Skin epidermis (tissue), 12 donors: ENCODE data around the gene DCAF4.
"Not testable (repeated sequence)": the region's sequence is repeated elsewhere in the genome, so short reads cannot be mapped to it uniquely, and the experiment has no call there.

Source experiments
- H3K27ac ChIP-seq, 21 experiments: fragments of 200-600 bp; sonication (generic) in 11 of 21; one replicate each; pipeline ENCODE4 v1.5.0; 2020; ENCODE audit warnings: mild to moderate bottlenecking in 3 of 21, inconsistent platforms in 2 of 21, moderate library complexity in 2 of 21
- H3K4me3 ChIP-seq, 7 experiments: fragments of 200-600 bp; sonication (generic) in 2 of 7; one replicate each; pipeline ENCODE4 v1.5.0; 2020; ENCODE audit warnings: inconsistent platforms in 2 of 7, mild to moderate bottlenecking in 2 of 7, moderate library complexity in 1 of 7

Gene DCAF4

DNA sequence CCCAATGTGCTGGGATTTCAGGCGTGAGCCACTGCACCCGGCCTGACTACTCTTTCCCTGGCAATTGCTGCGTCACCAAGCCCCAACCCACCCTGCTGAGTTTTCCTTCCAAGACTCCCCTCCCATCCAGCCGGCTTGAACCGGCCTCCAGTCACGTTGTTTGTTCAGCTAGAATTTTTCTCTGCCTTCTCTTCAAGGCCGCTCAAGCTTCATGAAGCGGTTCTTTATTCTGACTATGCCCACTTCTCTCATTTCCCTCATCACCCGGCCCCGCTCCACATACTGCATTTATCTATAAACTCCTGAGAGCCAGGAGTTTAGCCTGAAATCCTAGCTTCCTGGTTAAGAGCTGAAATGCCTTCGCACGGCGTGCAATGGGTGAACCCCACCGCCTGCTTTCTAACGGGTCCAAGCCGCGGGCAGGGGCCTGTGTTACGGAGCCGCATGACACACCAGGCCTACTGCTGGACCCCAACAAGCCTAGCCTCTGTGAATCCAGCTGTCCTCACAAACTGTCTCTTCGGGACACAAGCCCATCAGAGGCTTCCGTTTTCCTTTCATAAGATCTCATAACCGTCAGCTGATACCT, 999 bp upstream of the DCAF4 start:
- H3K27ac ChIP-seq: peak overlapping the region in 9 of 21 experiments; percentile 3 to 87 (median 58)

DNA sequence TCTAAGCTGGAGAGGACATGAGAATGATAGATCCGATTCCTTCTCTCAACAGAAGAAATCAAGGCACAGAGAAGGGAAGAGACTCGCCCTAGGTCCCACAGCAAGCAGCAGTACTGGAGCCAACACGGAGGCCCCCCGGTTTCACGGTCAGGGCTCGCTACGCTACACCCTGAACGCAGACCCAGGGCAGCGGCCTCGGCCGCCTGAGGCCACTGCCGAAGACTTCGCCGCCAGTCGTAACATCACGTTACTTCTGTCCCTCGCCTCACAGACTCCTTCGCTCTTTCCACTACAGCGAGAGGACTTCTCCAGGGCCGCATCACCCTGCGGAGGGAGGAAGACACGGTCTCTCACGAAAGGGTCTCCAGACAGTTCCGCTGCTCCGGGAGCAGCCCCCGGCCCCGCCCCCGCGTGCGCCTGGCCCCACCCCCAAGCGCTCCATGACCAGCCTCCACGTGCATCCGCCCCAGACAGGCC, 411 bp upstream of the DCAF4 start:
- peak overlapping the region; percentile 51 to 91 (median 74) for H3K4me3 ChIP-seq
- H3K27ac ChIP-seq: peak overlapping the region in 15 of 21 experiments; percentile 3 to 87 (median 58)

More for the DNA sequence above, 999 bp upstream of the DCAF4 start:
- peak overlapping the region in 5 of 7 experiments; percentile 51 to 91 (median 82) for H3K4me3 ChIP-seq

DNA sequence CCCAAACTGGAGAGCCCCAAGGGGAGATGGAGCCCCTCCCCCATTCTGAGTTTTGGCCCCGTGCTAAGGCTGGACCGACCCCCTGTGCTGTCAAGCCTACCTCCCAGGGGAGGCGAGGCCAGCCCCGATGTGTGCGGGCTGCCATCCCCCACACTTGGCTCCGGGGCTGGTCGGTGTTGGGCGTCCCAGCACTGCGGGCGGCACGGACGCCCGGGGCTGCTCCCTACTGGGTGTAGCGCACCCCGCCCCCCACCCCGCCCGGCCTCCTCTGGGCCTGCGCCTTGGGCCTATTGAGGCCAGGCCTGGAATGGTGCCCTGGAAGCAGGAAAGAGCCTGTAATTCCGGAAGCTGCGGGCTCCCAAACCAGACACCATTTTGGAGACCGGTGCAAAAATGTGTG, 2.6 kb downstream of the DCAF4 start:
- Histone ChIP-seq H3K4me3 (peak overlapping the region in 1 of 7 experiments; percentile 35), H3K27ac (peak overlapping the region in 1 of 21 experiments; percentile 12)

DNA sequence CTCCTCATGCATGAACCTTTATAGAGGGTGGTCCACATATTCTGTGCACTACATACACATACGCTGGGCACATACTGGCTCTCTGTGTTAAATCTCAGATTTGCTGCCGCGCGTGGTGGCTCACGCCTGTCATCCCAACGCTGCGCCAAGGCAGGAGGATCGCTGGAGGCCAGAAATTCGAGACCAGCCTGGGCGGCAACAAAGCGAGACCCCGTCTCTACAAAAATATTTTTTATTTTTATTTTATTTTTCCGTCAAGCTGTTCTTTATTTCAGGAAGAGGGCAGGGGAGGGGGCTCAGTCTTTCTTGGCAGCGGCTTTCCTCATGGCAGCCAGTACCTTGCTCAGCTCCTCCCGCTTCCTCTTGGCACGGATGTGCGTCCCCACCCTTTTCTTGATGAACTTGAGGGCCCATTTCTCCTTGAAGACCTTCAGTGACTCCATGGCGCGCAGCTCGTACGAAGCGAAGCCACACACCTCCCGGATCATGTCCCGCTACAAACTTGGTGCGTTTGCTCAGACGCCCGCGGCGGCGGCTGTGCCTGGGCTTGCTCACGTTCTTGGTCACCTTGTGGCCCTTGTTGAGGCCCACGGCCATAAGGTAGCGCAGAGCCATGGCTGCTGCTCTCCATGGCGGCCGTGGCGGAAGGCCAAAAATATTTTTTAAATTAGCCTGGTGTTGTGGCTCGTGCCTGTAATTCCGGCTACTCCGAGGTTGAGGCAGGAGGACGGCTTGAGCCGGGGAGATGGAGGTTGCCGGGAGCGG, 3.2 kb downstream of the DCAF4 start:
- Histone ChIP-seq H3K27ac (peak overlapping the region in 1 of 21 experiments; percentile 41), H3K4me3 (peak overlapping the region in 2 of 7 experiments; percentile 2 to 35)

DNA sequence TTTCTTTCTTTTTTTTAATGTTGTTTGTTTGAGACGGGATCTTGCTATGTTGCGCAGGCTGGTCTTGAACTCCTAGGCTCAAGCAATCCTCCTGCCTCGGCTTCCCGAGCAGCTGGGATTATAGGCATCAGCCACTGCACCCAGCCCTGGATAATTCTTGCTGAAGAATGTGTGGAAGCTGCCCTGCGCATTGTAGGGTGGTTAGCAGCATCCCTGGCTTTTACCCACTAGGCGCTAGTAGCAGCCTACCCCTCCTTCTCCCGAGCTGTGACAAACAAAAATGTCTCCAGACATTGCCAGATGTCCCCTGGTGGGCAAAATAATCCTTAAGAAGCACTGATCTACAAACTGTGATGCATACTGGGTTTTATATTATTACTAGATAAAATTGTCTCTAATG, 6.6 kb downstream of the DCAF4 start:
- Histone ChIP-seq H3K4me3 (no peak overlapping the region), H3K27ac (no peak overlapping the region)

DNA sequence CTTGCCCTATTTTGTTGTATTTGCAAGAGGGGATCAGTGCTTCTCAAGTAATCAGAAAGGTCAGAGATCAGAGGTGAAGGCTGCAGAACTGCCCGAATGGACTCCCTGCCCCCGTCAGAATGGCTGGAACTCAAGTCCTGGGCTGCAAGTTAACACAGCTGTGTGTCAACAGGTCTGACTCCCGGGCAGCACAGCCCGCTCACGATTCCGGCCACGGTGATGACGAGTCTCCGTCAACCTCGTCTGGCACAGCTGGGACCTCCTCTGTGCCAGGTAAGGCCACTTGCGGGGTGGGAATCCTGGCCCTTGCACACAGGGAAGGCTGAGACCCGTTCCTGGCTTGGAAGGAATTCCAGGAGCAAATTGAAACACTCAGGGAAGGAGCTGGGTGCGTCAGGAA, 13.4 kb downstream of the DCAF4 start:
- H3K4me3 ChIP-seq: no peak overlapping the region
- no peak overlapping the region for H3K27ac ChIP-seq

DNA sequence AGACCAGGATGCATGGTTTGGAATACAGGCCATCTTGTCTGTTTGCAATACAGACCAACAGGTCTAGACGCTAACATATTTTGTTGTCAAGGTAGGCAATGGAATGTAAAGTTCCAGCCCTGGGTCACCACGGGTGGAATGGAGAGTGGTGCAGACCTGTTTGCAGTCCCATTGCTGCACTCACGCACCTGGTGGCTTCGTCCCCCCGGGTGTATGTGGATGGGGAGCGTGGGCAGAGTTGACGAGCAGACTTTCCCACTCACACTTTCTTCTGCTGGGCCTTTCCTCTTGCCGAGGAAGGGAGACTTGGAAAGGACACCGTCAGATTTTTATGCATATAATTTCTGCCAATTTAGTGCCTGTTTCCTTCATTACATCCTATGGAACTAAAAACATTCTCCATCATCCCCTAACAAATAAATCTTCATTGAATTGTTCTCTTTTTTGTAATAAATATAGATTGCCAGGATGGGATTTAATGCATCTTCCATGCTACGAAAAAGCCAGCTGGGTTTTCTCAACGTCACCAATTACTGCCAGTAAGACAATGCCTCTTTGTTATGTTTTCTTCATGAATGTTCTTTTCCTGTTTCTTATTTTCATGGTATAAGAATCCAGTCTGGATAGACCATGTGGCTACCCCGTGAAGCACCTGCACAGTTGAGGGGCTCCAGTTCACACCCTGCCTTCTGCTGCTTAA, 15.2 kb downstream of the DCAF4 start:
- H3K4me3 ChIP-seq: no peak overlapping the region
- no peak overlapping the region for H3K27ac ChIP-seq

DNA sequence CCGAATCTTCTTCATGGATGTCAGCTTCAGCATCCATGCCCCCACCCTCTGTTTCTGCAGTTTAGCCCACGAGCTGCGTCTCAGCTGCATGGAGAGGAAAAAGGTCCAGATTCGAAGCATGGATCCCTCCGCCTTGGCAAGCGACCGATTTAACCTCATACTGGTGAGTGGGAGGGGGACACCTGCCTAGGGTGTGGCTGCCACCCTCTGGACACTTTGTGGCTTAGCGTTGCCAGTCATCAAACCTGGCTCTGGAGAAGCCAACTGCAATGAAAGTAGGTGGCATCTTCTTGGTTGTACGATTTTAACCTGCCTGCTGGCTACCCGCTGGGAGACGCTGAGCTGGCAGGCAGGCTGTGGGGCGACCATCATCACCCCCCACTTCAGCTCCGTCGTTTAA, 16.7 kb downstream of the DCAF4 start:
- Histone ChIP-seq H3K27ac (no peak overlapping the region), H3K4me3 (no peak overlapping the region)

DNA sequence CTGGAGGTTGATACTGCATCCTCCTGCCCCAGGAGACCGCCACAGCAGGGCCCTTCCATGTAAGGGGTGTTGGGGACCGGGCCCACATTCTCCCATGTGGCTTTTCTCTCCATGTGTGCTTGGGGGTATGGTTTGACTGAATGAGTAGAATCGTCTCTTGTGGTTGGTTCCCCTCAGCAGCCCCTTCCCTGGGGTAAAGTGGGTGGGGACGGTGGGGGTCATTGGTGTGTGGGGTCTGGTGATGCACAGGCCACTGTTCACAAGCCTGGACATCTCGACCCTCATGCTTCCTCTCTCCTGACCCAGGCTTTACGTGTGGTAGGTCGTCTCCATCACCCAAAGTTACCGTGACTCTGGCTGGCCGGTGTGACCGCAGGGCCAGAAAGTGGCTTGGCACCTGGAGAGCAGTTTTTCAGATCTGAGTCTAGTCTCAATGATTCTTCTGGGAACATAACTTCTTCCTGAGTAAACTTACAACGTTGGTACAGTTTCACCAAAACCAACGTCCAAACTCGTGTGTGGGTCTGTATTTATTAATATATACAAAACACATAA, 17.7 kb downstream of the DCAF4 start:
- H3K27ac ChIP-seq: no peak overlapping the region
- H3K4me3 ChIP-seq: no peak overlapping the region

DNA sequence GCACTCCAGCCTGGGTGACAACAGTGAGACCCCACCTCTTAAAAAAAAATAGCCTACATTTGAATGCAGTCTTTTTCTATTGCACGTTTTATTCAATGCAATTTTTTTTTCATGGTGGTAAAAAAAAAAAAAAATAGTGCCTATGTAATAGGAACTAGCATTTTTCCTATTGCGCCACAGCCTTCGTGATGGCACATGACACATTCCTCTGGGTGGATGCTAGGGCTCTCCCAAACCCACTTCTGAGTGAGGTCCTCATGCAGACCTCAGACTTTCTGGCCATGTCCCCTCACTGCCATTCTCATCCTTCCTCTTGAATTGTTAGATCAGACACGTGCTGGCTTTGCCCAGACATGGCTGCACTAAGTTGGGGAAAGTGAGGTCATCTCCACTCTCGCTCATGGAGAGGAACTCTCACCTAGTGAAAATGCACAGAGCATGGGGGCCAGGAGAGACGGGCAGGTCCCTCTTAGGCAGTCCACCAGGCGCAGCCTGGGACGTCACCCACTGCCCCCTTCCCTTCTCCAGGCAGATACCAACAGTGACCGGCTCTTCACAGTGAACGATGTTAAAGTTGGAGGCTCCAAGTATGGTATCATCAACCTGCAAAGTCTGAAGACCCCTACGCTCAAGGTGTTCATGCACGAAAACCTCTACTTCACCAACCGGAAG, 19.2 kb downstream of the DCAF4 start:
- Histone ChIP-seq H3K27ac (no peak overlapping the region), H3K4me3 (no peak overlapping the region)

DNA sequence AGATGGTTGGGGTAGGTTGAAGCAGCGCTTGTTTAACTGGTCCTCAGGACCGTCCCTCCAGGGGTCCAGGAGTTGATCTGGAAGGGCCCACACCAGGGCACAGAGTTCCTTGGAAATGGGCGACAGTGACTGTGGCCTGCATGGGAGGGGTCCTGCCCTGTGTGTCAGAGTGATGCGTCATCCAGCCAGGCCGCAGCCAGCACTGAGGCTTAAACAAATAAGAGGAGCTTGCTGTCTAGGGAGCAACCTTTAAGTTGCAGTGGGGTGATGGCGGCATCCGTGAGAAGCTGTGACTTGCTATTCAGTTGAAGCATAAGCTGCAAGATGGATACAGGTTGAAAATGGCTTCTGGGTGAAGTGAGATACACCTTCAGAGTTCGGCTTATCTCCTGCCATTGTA, 20.2 kb downstream of the DCAF4 start:
- no peak overlapping the region for H3K27ac ChIP-seq
- H3K4me3 ChIP-seq: no peak overlapping the region

DNA sequence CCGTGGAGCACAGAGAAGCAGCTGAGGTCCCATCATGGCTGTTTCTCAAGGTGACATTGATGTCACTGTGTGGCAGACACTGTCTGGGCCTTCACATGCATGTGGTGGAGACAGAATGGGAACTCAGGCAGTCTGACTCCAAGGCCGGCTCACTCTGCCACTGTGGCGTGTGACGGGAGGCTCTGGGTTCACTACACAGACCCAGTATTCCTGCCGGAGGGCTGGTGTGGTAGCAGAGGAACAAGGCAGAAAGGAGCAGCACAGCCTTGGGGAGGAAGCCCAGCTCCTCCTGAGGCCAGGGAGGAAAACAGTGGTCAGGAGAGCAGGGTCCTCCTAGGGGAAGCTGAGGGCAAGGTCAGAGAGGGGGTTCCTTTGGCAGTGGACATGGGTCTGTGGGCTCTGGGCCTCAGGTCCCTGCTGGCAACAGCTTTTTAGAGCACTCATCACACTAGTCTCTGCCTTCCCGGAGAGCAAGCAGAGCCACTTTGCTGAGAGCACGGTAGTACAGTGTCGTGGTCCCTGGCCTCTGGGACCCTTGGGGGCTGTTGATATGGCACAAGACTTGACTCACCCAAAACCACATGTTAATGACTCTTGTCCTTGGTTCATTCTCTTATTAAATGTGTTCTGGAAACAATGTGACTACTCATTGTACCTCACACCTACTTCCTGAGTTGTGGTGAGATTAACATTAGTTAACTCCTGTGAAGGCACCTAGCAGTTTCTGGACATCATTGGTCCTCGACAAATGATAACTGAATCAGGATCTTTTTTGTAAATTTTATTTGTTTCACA, 21.3 kb downstream of the DCAF4 start:
- Histone ChIP-seq H3K4me3 (no peak overlapping the region), H3K27ac (no peak overlapping the region)

DNA sequence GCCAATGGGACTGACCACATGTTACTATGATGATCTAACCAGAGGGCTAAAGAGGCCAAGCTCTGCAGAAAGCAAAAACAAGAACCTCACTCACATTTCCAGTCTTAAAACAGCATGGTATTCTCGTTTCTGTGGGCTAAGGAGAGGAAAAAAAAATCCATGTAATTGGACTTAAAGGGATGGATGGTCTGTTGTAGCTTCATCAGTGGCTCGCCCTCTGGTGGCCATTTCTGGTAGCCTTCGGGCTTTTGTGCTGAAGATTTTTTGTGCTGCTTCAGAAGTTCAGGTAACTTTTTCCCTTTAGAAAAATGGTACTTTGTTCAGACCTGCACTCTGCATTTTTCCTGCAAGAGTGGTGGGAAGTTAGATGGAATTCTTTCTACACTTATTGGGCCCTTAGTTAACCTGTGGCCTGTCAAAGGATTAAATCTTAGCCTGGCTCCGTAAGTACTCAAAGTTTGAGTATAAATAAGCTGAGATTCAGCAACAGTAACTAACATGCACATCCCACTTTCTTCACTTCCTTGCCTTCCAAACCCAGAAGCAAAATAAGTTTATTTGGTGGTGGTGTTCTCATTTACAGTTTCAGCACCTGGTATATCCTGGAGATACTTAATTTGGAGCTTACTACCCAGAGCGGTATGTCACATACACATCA, 22.3 kb downstream of the DCAF4 start:
- Histone ChIP-seq H3K27ac (no peak overlapping the region), H3K4me3 (no peak overlapping the region)

DNA sequence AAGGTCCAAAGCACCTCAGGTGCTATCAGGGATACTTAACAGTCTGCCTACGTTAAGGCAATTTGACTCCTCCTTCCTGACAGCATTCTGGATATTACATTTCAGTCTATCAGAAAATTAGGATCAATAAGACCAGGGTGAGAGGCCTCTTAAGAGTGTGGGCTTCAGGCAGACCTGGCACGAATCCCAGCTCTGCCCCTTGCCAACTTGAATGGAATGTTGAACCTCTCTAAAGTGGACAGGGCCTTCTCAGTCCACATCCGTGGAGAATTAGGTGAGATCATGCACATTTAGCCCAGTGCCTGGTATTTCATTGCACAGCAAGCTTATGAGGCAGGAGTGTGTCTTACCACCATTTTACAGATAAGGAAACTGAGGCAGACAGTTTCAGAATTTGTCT, 25.9 kb downstream of the DCAF4 start:
- H3K4me3 ChIP-seq: no peak overlapping the region
- no peak overlapping the region for H3K27ac ChIP-seq

DNA sequence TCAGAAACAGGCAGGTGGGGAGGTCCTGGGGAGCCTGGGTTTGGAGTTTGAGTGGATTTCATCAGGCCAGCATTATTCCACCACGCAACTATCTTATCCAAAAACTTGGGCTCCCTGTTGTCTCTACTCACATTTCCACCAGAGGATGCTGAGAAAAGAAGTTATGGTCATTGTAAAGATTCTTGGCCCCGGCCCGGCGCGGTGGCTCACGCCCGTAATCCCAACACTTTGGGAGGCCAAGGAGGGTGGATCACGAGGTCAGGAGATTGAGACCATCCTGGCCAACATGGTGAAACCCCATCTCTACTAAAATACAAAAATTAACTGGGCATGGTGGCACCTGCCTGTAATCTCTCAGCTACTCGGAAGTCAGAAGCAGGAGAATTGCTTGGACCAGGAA, 30.5 kb downstream of the DCAF4 start:
- not testable (repeated sequence) for H3K4me3 ChIP-seq, H3K27ac ChIP-seq

DNA sequence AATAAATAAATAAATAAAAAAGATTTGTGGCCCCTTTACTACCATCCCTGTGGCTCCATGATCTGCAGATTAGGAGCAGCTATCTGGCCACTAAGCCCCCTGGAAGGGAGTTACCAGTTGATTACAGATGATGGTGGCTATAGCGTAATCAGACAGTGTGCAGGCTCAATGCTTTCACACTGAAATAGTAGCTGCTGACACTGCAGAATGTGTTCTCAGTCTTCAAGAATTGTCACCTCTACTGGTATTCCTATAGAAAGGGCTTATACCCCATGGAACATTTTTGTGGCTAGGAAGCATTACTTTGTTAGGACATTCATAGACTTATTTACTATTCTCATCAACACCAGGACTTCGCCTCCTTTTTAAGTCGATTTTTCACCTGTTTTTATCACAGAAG, 30.9 kb downstream of the DCAF4 start:
- Histone ChIP-seq H3K4me3 (no peak overlapping the region), H3K27ac (no peak overlapping the region)

DNA sequence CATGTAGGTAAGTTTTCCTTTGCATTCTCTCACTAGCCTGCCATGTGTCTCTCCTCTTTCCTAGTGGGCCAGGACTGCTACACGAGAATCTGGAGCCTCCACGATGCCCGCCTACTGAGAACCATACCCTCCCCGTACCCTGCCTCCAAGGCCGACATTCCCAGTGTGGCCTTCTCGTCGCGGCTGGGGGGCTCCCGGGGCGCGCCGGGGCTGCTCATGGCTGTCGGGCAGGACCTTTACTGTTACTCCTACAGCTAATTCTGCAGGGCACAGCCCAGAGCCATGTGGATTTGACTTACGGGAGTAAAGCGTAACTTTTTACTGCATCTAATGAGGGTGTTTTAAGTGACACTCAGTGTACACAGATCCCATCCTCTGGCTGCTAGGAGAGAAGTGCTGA, 32.3 kb downstream of the DCAF4 start:
- Histone ChIP-seq H3K27ac (no peak overlapping the region), H3K4me3 (no peak overlapping the region)

DNA sequence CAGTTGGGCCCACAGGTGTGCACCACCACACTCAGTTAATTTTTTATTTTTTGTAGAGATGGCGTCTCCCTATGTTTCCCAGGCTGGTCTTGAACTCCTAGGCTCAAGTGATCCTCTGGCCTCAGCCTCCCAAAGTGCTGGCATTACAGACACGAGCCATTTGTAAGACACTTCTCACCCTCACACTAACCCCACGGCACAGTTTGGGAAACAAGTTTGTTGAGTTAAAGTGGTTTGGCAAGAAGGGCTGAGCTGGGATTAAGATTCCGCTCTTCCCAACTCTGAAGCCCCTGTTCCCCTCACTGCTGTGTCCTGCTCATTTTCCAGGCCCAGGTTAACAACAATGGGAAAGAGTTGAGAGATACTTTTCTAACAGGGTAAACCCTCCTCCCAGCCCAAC, 34.8 kb downstream of the DCAF4 start:
- not testable (repeated sequence) for H3K27ac ChIP-seq, H3K4me3 ChIP-seq
